ENCODE measurements around the gene TIMM44.

GRCh38 chr19:7976461-7976860, 33.0 kb upstream of the TIMM44 start:
- TF ChIP-seq ZNF70 (CRISPR knock-in tag; IDR thresholded peaks at IDR 0.05): no peak
- TF ChIP-seq ZFP30 (CRISPR knock-in tag; IDR thresholded peaks at IDR 0.05): no peak
- TF ChIP-seq GLIS3 (CRISPR knock-in tag; IDR thresholded peaks at IDR 0.05): no peak
- TF ChIP-seq CSDC2 (CRISPR knock-in tag; IDR thresholded peaks at IDR 0.05): no peak
- TF ChIP-seq TOX (CRISPR knock-in tag; IDR thresholded peaks at IDR 0.05; ENCODE audit: borderline replicate concordance): no peak
- no peak for TF ChIP-seq PATZ1 (CRISPR knock-in tag; IDR thresholded peaks at IDR 0.05; ENCODE audit: borderline replicate concordance)
- TF ChIP-seq TSHZ2 (CRISPR knock-in tag; IDR thresholded peaks at IDR 0.05): no peak
- no peak for TF ChIP-seq POU6F1 (CRISPR knock-in tag; IDR thresholded peaks at IDR 0.05; ENCODE audit: borderline replicate concordance, low read depth)
- TF ChIP-seq ZFP3 (CRISPR knock-in tag; IDR thresholded peaks at IDR 0.05): no peak
- no peak for TF ChIP-seq OSR1 (CRISPR knock-in tag; IDR thresholded peaks at IDR 0.05)
- no peak for TF ChIP-seq ZNF8 (CRISPR knock-in tag; IDR thresholded peaks at IDR 0.05)
- no peak for TF ChIP-seq ZC3H10 (CRISPR knock-in tag; IDR thresholded peaks at IDR 0.05)
- TF ChIP-seq CREB5 (CRISPR knock-in tag; IDR thresholded peaks at IDR 0.05; ENCODE audit: low read depth): no peak
